Calu3 (cell line): ENCODE data around the gene NR1D2. TPM values are rescaled to one million over a fixed set of nuclear protein-coding genes. Genes with fewer than 3 reads are reported as not detected.
"Not testable (repeated sequence)": the region's sequence is repeated elsewhere in the genome, so short reads cannot be mapped to it uniquely, and the experiment has no call there.

Experiments used
- BruUV-seq: library from RNA; stranded (reverse); fragments of 400-500 nt; replicated peaks from 2 replicates; lab custom pipeline; 2021; lab: Mats Ljungman, UMichigan
- CTCF ChIA-PET: fragments of 300-600 bp; sonication (Branson Sonifier 250); formaldehyde crosslinking; loops from one replicate; lab custom pipeline; 2022; ENCODE audit warnings: antibody characterized with exemption; lab: Charles Lee
- DNase-seq: peaks from one replicate; pipeline ENCODE4 v3.0.0; 2022
- H3K27ac Mint-ChIP-seq: one replicate; pipeline ENCODE4 v1.8.0; 2022; ENCODE audit warnings: mixed read lengths; ENCODE audit not compliant: unreplicated experiment
- H3K27me3 Mint-ChIP-seq: one replicate; pipeline ENCODE4 v1.8.0; 2022; ENCODE audit warnings: mixed read lengths; ENCODE audit not compliant: unreplicated experiment
- H3K36me3 Mint-ChIP-seq: one replicate; pipeline ENCODE4 v1.8.0; 2022; ENCODE audit warnings: mild to moderate bottlenecking, moderate library complexity, mixed read lengths; ENCODE audit not compliant: insufficient read depth, unreplicated experiment
- H3K4me1 Mint-ChIP-seq: one replicate; pipeline ENCODE4 v1.8.0; 2022; ENCODE audit warnings: mild to moderate bottlenecking, low read depth, mixed read lengths; ENCODE audit not compliant: unreplicated experiment
- H3K4me3 Mint-ChIP-seq: one replicate; pipeline ENCODE4 v1.8.0; 2022; ENCODE audit warnings: mild to moderate bottlenecking, low read depth, moderate library complexity, mixed read lengths; ENCODE audit not compliant: unreplicated experiment
- H3K9me3 Mint-ChIP-seq: one replicate; pipeline ENCODE4 v1.8.0; 2022; ENCODE audit warnings: low read depth, mixed read lengths; ENCODE audit not compliant: unreplicated experiment
- intact Hi-C: fragments of 100-400 bp; cut with micrococcal nuclease; formaldehyde crosslinking; loops from one replicate; pipeline ENCODE4 v1.10.0; 2022; ENCODE audit not compliant: unreplicated experiment
- total RNA-seq: library from RNA; stranded (reverse); gene quantifications from 2 replicates; pipeline ENCODE4 v1.2.3, GENCODE V29; 2022
- TF ChIP-seq, protein P1 (sequence below): fragments of 200-600 bp; IDR thresholded peaks from one replicate; pipeline ENCODE4 v1.8.0; 2022; ENCODE audit warnings: antibody characterized with exemption; ENCODE audit not compliant: unreplicated experiment

The NR1D2 gene
- total RNA-seq, 1 experiment from 2014 or later, result 18.9 TPM

DNA sequence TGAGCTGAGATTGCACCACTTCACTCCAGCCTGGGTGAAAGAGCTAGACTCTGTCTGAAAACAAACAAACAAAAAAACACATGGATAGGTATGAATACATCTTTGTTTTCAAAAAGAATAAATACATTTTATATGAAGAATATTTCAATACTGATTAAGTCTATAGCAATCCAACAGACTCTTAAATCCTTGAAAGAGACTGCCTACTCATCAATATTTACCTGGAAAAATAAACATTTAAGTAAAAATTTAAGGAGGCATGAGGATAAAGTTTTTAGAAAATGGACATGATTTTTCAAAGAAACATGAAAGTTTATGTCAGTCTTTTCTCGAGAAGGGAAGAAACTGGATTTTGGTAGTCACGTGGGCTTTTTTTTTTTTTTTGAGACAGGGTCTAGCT lies 33.7 kb upstream of the NR1D2 start:
- TF ChIP-seq, protein P1, sequence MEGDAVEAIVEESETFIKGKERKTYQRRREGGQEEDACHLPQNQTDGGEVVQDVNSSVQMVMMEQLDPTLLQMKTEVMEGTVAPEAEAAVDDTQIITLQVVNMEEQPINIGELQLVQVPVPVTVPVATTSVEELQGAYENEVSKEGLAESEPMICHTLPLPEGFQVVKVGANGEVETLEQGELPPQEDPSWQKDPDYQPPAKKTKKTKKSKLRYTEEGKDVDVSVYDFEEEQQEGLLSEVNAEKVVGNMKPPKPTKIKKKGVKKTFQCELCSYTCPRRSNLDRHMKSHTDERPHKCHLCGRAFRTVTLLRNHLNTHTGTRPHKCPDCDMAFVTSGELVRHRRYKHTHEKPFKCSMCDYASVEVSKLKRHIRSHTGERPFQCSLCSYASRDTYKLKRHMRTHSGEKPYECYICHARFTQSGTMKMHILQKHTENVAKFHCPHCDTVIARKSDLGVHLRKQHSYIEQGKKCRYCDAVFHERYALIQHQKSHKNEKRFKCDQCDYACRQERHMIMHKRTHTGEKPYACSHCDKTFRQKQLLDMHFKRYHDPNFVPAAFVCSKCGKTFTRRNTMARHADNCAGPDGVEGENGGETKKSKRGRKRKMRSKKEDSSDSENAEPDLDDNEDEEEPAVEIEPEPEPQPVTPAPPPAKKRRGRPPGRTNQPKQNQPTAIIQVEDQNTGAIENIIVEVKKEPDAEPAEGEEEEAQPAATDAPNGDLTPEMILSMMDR, result no peak
- H3K9me3 Mint-ChIP-seq, result no peaks in the 10 kb centered on the region
- intact Hi-C loops, result no loop called here

DNA sequence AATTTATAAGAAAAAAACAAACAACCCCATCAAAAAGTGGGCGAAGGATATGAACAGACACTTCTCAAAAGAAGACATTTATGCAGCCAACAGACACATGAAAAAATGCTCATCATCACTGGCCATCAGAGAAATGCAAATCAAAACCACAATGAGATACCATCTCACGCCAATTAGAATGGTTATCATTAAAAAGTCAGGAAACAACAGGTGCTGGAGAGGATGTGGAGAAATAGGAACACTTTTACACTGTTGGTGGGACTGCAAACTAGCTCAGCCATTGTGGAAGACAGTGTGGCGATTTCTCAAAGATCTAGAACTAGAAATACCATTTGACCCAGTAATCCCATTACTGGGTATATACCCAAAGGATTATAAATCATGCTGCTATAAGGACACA lies 32.8 kb upstream of the NR1D2 start:
- H3K36me3 Mint-ChIP-seq, result peaks cover 21% of the 10 kb centered on the region
- H3K4me3 Mint-ChIP-seq, H3K27ac Mint-ChIP-seq, DNase-seq, intact Hi-C loops, BruUV-seq, CTCF ChIA-PET, H3K9me3 Mint-ChIP-seq, H3K27me3 Mint-ChIP-seq: not testable (repeated sequence)
- peaks cover 11% of the 10 kb centered on the region for H3K4me1 Mint-ChIP-seq

More for the DNA sequence above, 33.7 kb upstream of the NR1D2 start:
- H3K4me1 Mint-ChIP-seq, result peaks cover 11% of the 10 kb centered on the region
- H3K27me3 Mint-ChIP-seq, result no peaks in the 10 kb centered on the region
- no peak overlapping the region for H3K4me3 Mint-ChIP-seq
- no peak for DNase-seq
- peaks cover 11% of the 10 kb centered on the region for H3K36me3 Mint-ChIP-seq
- no TSS peak for BruUV-seq
- no peak overlapping the region for H3K27ac Mint-ChIP-seq
- CTCF ChIA-PET, result no interaction called here

DNA sequence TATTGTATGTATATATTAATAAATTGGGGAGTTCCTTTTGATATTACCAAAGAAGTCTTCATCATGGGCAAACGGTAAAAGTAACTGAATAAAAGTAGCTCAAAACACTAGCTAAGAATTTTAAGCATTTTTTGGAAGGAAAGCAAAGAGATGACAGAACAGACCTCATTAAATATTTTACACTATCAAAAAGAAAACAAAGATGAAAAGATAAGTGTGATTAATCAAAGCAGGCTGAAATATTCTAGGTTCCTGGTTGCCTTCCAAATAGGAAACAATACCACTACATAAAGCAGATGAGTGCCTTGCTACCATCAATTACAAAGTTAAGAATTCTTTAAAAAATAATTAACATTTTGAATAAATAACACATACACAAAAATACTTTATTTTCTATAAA lies 31.9 kb upstream of the NR1D2 start:
- Mint-ChIP-seq H3K9me3 (no peaks in the 10 kb centered on the region), H3K4me3 (no peak overlapping the region), H3K4me1 (peaks cover 11% of the 10 kb centered on the region), H3K36me3 (peaks cover 29% of the 10 kb centered on the region), H3K27me3 (no peaks in the 10 kb centered on the region), H3K27ac (no peak overlapping the region)
- intact Hi-C loops, result no loop called here
- no peak for DNase-seq
- no TSS peak for BruUV-seq
- CTCF ChIA-PET, result interaction anchor here (0.6 to 0.7 kb wide), 2 partner anchors 15 to 455 kb away, joined by 3 read pairs; no protein-coding TSS in a partner anchor
- TF ChIP-seq, protein P1, result no peak

DNA sequence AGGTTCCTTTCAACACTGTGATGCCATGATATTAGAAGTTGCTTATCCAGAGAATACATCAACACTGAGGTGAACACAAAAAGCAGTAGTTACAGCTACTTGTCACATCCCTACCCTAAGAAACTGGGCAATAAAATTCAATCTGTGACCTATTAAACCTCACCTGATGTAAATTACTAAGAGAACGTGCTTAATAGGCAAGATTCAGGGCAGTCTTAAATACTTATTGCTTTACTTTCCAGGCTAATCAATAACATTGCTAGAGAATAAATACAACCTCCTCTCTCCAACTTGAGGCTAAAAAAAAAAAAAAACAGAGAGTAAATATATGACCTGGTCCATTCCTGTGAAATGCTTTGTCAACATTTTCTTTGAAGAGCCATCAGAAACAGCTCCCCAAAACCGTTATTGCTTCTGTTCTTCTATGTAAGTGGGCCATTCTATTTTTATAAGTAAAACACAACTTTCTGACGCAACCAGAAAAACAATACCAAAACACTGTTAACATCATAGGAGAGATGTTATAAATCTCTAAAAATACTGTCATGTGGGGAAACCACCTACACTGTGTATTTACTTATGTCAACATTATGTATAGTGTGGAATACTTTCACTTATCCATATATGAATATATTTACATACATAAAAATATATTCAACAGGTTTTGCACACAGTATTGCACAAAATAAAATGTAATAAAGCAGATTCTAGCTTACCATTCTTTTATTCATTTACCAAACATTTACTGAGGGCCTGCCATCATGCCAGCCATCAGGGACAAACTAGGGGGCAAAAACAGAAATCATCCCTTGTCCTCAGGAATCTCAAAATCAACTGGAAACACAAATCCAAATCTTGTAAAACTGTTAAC lies 31.0 kb upstream of the NR1D2 start:
- no peak for DNase-seq
- Mint-ChIP-seq H3K4me1 (peaks cover 11% of the 10 kb centered on the region), H3K4me3 (no peak overlapping the region), H3K36me3 (peaks cover 38% of the 10 kb centered on the region), H3K27ac (no peak overlapping the region), H3K27me3 (no peaks in the 10 kb centered on the region), H3K9me3 (no peaks in the 10 kb centered on the region)
- no TSS peak for BruUV-seq
- CTCF ChIA-PET, result interaction anchor here (0.7 kb wide), 1 partner anchor 14 kb away, joined by 3 read pairs; no protein-coding TSS in a partner anchor
- TF ChIP-seq, protein P1, result no peak
- intact Hi-C loops, result no loop called here
